ENCODE data around the gene TMEM138.
"Not testable (repeated sequence)": the region's sequence is repeated elsewhere in the genome, so short reads cannot be mapped to it uniquely, and the experiment has no call there.

TMEM138 gene

GRCh38 chr11:61367406-61367805 is 5.2 kb downstream of the TMEM138 start:
- no peak for DNase-seq

GRCh38 chr11:61368646-61369045 is 6.5 kb downstream of the TMEM138 start:
- no peak for DNase-seq

- no peak for DNase-seq
Measured at GRCh38 chr11:61369372-61370348, 7.5 kb downstream of the TMEM138 start.

GRCh38 chr11:61370349-61371005 is 8.3 kb downstream of the TMEM138 start:
- no peak for DNase-seq

GRCh38 chr11:61372659-61373420 is 10.7 kb downstream of the TMEM138 start:
- no peak for DNase-seq

GRCh38 chr11:61375761-61376108 is 13.6 kb downstream of the TMEM138 start:
- DNase-seq = no peak

- DNase-seq = no peak
Measured at GRCh38 chr11:61377461-61378160, 15.4 kb downstream of the TMEM138 start.

- DNase-seq = no peak
Measured at GRCh38 chr11:61378713-61379313, 16.6 kb downstream of the TMEM138 start.

- DNase-seq = peak in 1 of 3 experiments; percentile 29
Measured at GRCh38 chr11:61380884-61381283, 18.7 kb downstream of the TMEM138 start.

- DNase-seq = not testable (repeated sequence)
Measured at GRCh38 chr11:61383859-61384258, 21.7 kb downstream of the TMEM138 start.

GRCh38 chr11:61384271-61385242 is 22.4 kb downstream of the TMEM138 start:
- peak in 2 of 3 experiments; percentile 48 to 75 for DNase-seq

- no peak for DNase-seq
Measured at GRCh38 chr11:61390161-61390560, 28.0 kb downstream of the TMEM138 start.

- DNase-seq = peak in 2 of 3 experiments; percentile 33 to 39
Measured at GRCh38 chr11:61392981-61393595, 30.9 kb downstream of the TMEM138 start.

GRCh38 chr11:61401173-61401572 is 39.0 kb downstream of the TMEM138 start:
- no peak for DNase-seq

GRCh38 chr11:61401573-61401972 is 39.4 kb downstream of the TMEM138 start:
- DNase-seq = no peak

- DNase-seq = no peak
Measured at GRCh38 chr11:61403658-61404057, 41.5 kb downstream of the TMEM138 start.

- DNase-seq = no peak
Measured at GRCh38 chr11:61404103-61404502, 41.9 kb downstream of the TMEM138 start.

GRCh38 chr11:61404641-61405040 is 42.5 kb downstream of the TMEM138 start:
- no peak for DNase-seq

GRCh38 chr11:61406067-61406466 is 43.9 kb downstream of the TMEM138 start:
- no peak for DNase-seq

GRCh38 chr11:61406991-61407728 is 45.0 kb downstream of the TMEM138 start:
- DNase-seq = no peak
